SK-MEL-5 (cell line): Measurements from ENCODE around the gene PRKACB. TPM values are rescaled to one million over a fixed set of nuclear protein-coding genes. Genes with fewer than 3 reads are reported as not detected.
"Not testable (repeated sequence)": the region's sequence is repeated elsewhere in the genome, so short reads cannot be mapped to it uniquely, and the experiment has no call there.

ENCODE experiments used
- DNase-seq: peaks from one replicate; pipeline ENCODE4 v3.0.0-alpha.2; 2016; ENCODE audit warnings: low read depth, low spot score
- in situ Hi-C: cut with HindIII; loops from 2 replicates; pipeline ENCODE4 v1.10.0; 2016; ENCODE audit warnings: low sequenced_read_pairs, high pct_unique_total_duplicates, low pct_unique_long_range_greater_than_20kb
- polyA plus RNA-seq, 2 experiments: library from polyadenylated mRNA; depleted of rRNA; stranded (reverse); fragments of >200 nt; gene quantifications; 2 replicates each; pipeline ENCODE4 v1.2.3, GENCODE V29; 2015
- total RNA-seq: library from RNA; depleted of rRNA; stranded (reverse); fragments of >200 nt; shearing (Covaris generic); gene quantifications from 2 replicates; pipeline ENCODE4 v1.2.3, GENCODE V29; 2014; rRNA removed

The PRKACB gene
- 29.1 and 33.3 TPM in 2 replicates for total RNA-seq
- 19.3 and 31.3 TPM in 2 replicates for polyA plus RNA-seq (2015; cell fraction: cytosol; rRNA removed)
- polyA plus RNA-seq (2015; cell fraction: nucleus; rRNA removed), result 10.5 and 11.3 TPM in 2 replicates

DNA sequence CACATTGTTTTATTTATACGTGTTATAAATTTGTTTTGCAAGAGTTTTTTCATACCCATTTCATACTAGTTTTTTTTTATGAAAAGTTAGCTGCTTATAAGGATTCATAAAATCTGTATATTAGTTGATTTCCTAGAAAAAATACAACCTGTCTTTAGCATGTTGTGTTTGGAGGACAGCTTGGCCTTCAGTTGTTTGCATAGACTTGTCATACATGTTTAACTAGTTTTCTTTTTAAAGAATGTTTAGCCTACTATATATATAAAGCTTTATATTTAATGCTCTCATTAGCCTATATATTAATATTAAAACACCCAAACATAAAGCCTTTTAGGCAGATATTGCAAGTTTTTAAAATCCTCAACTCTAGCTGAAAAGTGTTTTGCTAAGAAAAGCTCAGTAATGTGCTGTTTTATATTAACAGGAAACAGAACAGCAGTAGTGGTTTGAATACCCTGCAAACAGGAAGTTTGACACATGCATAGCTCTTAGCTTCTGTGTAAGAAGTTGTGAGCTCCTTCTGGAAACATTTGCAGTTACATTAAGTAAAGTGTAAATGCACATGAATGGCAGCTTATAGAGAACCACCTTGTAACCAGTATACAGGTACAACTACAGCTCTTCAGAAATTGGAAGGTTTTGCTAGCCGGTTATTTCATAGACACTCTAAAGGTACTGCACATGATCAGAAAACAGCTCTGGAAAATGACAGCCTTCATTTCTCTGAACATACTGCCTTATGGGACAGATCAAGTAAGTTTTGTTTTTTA lies at the start of gene PRKACB:
Gene PRKACB, plus strand, starts transcription at position 476 of the 770 bp plus-strand sequence. Its CDS starts 91 bp downstream, at position 567.
- in situ Hi-C loops, result no loop called here
- DNase-seq, result peak; percentile 29

DNA sequence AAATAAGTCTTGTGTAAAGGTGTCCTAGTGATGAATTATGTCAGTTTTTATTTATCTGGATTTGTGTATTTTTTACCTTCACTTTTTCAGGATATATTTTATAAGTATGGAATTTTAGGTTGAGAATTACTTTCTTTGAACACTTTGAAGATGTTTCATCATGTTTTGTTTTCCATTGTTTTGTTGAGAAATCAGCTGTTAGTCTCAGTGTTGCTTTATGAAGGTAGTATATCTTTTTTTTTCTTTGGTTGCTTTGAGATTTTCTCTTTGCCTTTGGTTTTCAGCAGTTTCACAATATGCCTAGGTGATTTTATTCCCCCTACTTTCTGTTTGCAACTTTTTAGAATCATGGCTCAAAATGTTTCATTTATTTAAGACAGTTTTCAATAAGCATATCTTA lies 48.8 kb upstream of the PRKACB start:
- in situ Hi-C loops, result no loop called here
- DNase-seq, result no peak

DNA sequence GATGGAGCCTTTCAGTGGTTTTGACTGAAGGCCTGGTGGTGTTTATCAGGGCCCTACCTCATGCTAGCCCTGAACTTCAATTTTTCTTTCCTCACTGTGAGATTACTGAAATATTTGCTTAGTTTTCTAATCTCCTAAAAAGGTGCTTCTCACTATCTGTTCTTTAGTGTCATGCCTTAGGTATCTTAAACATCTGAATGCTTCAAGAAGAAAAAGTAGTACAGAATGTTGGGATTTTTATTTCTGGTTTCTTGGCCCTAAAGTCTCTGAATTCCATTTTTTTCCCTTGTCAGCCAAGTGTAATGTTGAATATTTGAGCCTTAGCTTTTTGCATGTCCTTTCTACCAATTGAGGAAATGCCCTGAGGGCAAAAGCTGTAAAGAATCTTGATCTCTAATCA lies 47.9 kb upstream of the PRKACB start:
- in situ Hi-C loops, result no loop called here

DNA sequence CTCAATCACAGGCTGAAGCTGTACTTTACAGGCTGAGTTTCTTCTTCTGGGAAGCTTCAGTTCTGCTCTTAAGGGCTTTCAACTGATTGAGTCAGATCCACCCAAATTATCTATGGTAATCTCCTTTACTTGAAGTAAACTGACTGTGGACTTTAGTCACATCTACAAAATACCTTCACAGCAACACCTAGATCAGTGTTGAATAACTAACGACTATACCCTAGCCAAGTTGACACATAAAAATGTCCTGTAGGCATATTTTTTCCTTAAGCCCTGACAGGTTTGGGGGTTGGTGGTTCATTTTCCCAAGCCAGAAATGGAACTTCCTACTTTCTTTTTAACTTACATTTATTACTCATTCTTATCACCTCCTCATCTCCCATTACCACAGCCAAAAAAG lies 42.9 kb upstream of the PRKACB start:
- in situ Hi-C loops, result no loop called here
- DNase-seq, result no peak

More for the DNA sequence above, 47.9 kb upstream of the PRKACB start:
- DNase-seq, result no peak

DNA sequence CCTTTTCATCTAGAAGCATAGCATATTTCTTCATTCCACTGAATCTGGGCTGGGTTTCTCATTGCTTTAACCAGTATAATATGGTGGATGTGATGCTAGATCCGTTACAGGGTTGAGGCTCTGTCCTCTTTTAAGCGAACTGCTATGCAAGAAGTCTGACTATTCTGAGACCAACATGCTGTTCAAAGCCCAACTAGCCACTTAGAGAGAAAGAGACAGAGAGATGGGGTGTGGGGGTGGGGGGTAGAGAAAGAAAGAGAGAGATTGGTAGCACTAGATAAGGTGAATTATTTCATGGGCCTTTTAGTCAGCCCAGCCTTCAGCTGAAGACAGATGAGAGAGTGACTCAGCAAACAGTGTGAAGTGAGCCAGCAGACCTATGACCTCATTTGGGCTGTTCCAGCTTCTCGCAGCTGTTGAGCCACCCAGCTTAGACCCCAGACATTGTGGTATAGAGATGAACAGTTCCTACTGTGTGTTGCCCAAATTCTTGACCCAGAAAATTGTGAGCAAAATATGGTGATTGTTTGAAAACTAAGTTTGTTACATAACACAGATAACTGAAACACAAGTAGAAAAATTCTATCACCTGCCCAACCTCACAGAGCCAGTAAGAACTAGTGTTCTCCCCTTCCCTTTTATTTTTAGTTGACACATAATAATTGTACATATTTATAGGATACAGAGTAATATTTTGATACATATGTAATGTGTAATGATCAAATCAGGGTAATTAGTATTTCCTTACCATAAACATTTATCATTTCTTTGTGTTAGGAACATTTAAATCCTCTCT lies 40.7 kb upstream of the PRKACB start:
- in situ Hi-C loops, result no loop called here
- peak; percentile 41 for DNase-seq

DNA sequence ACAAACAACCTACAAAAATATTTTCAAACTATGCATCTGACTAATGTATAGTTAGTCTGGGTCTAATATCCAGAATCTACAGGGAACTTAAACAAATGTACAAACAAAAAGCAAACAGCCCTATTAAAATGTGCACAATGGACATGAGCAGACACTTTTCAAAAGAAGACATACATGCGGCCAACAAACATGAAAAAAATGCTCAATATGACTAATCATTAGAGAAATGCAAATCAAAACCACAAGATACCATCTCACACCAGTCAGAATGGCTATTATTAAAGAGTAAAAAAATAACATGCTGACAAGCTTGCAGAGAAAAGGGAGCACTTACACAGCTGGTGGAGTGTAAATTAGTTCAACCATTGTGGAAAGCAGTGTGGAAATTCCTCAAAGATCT lies 36.5 kb upstream of the PRKACB start:
- DNase-seq, in situ Hi-C loops: not testable (repeated sequence)

DNA sequence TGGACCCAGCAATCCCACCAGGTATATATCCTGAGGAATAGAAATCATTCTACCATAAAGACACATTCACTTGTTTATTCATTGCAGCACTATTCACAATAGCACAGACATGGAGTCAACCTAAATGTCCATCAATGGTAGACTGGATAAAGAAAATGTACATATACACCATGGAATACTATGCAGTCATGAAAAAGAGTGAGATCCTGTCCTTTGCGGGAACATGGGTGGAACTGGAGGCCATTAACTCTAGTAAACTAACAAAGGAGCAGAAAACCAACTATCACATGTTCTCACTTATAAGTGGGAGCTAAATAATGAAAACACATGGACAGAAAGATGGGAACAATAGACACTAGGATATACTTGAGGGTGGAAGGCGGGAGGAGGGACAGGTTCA lies 36.1 kb upstream of the PRKACB start:
- in situ Hi-C loops, result no loop called here
- DNase-seq, result no peak

DNA sequence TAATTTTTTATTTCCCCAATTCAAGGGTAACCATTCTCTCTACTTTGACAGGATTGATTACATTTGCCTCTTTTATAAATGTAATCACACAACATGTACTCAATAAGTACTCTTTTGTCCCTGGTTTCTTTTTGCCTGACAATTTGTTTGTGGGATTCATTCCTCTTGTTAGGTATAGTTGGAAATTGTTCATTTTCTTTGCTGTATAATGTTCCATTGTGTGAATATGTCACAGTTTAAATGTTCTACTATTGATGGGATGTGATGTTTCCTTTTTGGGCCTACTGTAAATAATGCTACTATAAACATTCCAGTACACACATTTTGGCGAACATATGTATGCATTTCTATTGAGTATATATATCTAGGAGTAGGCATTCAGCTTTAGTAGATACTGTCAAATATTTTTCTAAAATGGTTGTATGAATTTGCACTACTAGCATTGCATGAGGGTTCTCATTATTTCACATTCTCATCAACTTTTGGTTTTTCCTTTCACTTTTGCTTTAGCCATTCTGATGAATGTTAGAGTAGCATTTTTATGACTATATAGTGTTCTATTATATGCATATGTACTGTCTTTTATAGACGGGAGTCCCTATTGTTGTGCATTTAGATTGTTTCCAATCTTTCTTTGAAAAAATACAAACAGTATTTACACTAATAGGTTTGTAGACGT lies 35.0 kb upstream of the PRKACB start:
- in situ Hi-C loops, result no loop called here

DNA sequence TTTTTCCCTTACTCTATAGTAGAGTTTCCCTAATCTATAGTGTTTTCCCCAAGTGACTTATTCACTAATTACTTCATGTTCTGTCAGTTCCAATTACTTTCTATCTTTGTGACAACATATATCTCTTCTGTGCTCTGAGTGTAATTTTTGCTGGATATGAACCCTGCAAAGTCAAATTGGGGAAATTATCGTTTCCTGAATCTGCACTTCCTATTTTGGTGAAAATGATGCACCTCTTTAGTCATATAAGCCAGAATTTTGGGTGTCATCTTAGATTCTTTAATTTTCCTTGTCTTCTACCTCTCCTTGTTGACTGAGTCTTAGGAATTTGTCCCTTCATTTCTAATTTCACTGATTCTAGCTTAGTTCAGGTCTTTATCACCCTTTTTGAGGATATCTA lies 33.4 kb upstream of the PRKACB start:
- in situ Hi-C loops, result no loop called here
- no peak for DNase-seq

More for the DNA sequence above, 35.0 kb upstream of the PRKACB start:
- no peak for DNase-seq

DNA sequence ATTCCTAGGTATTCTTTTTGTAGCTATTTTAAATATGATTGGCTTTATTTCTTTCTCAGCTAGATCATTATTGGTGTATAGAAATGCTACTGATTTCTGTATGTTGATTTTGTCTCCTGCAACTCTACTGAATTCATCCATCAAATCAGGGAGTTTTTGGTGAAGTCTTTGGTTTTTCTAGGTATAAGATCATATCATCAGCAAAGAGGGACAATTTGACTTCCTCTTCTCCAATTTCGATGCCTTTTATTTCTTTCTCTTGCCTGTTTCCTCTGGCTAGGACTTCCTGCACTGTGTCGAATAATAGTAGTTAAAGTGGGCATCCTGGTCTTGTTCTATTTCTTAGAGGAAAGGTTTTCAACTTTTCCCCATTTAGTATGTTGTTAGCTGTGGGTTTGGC lies 27.5 kb upstream of the PRKACB start:
- in situ Hi-C loops, result no loop called here

DNA sequence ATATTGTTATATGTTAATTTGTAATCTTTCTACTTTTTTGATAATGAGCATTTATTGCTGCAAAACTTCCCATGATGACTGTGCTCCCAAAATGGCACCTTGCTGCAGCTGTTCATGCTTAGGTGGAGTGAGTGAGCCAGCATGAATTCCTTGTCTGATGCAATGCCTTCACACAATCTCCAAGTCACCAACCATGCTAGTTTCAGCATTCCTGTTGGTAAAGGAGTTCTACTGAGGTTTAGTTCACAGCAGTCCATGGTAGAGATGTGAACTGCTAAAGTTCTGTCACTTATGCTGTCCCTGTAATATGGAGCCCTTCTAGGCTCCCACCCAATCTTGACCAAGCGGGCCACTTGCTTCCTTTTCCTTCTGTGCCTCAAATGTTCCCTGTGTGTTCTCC lies 26.2 kb upstream of the PRKACB start:
- in situ Hi-C loops, result no loop called here
- no peak for DNase-seq

More for the DNA sequence above, 27.5 kb upstream of the PRKACB start:
- no peak for DNase-seq

DNA sequence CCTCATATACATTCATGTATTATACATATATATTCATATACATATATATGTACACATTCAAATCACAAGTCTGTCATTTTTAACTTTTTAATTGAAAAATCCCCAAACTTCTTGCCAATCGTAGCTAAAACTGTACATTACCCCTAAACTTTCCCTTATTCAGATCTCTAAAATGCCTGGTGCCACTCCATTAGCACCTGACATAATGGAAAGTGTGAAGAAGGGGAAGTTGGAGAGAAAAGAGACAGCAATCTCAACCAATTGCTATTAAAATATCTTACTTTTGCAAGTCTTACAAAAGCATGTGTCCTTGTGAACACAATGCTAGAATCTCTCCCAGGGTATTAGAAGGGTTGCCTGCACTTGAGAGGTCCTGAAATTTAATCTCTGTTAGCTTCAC lies 22.7 kb upstream of the PRKACB start:
- in situ Hi-C loops, result no loop called here
- DNase-seq, result no peak

DNA sequence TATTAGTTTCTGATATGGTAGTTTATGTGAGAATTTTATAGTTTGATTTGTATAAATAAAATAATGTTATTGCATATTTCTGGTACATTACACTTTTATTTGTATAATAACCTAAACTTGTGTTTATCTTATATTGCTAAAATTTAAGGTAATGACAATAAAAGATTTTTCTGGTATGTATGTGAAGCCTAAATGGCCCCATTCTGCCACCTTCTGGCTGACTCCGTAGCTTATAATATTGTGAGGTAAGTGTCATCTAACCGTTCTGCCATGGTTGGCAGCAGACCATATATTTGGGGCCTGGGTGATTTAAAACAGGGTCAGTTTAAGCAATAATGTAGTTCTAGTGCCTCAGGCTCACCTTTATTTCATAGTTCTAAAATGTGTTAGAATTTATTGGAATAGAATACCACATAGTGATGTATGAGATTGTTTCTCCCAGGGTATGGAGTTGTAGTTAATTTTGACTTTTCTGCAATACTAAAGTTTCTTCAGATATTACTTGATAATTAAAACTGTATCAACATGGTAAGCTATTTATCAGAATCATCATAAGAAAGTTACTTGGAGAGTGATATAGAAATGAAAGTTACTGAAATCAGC lies 21.2 kb upstream of the PRKACB start:
- DNase-seq, result peak; percentile 71
- in situ Hi-C loops, result no loop called here

DNA sequence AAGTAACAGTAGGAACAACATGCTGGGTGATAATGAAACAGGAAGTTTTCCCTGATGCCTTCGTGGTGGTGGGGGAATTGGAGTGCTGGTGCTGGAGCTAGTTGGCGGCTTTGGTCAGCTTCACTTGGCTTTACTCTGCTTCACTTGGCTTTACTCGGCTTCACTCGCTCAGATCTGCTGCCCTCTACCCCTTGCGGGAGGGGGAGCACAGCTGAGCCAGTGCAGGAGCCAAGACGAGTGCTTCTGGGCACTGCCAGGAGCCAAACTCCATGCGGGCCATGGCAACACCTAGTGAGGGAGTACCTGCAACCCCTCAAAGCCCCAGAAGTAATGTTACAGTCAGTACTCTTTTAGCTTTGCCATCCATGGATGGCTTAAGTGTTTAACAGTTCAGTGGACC lies 10.6 kb upstream of the PRKACB start:
- in situ Hi-C loops, result no loop called here
- no peak for DNase-seq

DNA sequence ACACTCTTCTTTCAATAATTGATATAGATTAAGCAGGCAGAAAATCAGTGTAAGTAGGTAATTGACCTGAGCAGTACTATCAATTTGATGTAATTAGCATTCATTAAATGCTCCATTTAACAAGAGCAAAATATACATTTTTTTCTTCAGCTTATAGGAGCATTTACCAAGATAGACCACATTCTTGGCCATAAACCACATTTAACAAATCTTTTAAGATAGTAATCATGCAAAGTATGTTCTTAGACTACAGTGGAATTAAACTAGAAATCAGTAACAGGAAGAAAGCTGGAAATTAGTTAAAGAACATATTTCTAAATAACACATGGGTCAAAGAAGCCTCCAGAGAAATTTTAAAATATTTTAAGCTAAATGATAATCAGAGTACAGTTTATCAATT lies 8.7 kb upstream of the PRKACB start:
- in situ Hi-C loops, result no loop called here
- no peak for DNase-seq

DNA sequence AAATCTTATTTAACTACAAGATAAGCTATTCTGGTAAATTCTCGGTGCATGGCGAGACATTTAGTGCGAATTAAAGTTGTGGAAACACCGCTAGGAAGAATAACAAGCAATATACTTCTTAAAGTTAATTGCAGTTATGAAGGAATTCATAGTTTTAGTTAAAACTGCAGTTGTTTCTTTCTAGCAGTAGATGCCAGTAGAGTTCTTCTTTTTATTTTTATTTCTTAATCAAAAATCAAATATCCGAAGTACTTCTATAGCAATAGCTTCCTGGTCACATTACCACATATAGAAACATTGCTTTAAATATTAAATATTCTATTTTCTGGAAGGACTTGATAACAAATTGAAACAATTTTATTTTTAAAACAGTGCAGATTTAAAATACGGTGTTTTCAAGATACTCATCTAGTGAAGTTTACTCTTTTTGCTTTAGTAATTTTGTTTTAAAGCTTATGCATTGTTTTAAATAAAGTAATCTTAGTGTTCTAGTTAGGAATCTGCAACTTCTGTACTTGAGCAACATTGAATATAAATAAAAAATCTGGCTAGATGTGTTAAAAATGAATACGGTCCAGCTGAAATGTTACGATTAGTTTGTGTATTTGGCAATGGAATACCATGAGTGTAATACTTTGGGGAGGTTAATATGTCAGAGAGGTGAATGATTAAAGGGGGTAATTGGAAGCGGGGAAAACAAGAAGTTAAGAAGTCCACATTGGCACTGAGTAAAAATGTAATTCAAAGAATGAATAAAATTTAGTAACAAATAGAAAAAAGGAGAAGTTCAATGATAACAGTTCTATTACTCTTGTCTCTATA lies 2.7 kb upstream of the PRKACB start:
- DNase-seq, result peak; percentile 26
- in situ Hi-C loops, result no loop called here

DNA sequence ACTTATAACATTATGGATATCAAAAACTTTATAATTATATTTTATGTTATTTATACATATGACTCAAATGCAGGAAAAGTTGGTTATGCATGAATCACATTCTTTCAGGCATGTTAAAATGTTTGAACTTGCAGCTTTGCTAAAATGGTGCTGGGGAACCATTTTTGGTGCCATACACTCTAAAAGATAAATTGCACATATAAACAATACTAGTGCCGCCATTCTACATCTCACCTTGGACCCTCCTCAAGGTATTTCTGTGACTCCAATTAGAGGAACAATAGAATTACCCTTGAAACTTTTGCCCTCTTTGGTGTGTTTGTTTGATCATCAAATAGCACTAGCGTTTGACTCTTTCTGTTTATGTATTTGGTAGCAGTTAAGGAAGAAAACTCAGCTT lies 997 bp downstream of the PRKACB start:
- in situ Hi-C loops, result no loop called here
- no peak for DNase-seq
